B cell (primary cell): ENCODE results near the gene FTO. TPM values are rescaled to one million over a fixed set of nuclear protein-coding genes. Genes with fewer than 3 reads are reported as not detected.

Source experiments
- ATAC-seq: fragments of 200-7000 bp; cut with Tn5 transposase; one replicate; pipeline ENCODE4 v1.10.0; 2021; ENCODE audit warnings: low read depth, mild to moderate bottlenecking, moderate number of reproducible peaks, moderate library complexity
- CTCF ChIA-PET: fragments of 350-600 bp; sonication (Branson Sonifier 250); formaldehyde crosslinking; loops from one replicate; lab custom pipeline; 2021; ENCODE audit warnings: antibody characterized with exemption, inconsistent platforms; lab: Charles Lee
- POLR2A ChIA-PET: fragments of 350-600 bp; sonication (Branson Sonifier 250); formaldehyde crosslinking; loops from one replicate; lab custom pipeline; 2021; ENCODE audit warnings: antibody characterized with exemption; lab: Charles Lee
- DNase-seq: peaks from one replicate; pipeline ENCODE4 v3.0.0; 2013
- H2AFZ ChIP-seq: 2 replicates; pipeline ENCODE4 v1.6.1; 2012; ENCODE audit warnings: mild to moderate bottlenecking, low read depth, low read length; ENCODE audit not compliant: insufficient read depth, poor library complexity, severe bottlenecking
- H3K27ac ChIP-seq, 2 donors: 1 replicate in 1 of 2; 2 replicates in 1 of 2; pipeline ENCODE4 v1.5.1; 2012 to 2013; ENCODE audit warnings: low read length in 2 of 2, mild to moderate bottlenecking in 2 of 2, moderate library complexity in 1 of 2
- H3K27me3 ChIP-seq, 4 experiments: fragments of 200-600 bp in 1 of 4; sonication (generic) in 1 of 4; replicated peaks in 1 of 4; 1 replicate in 2 of 4; 2 replicates in 2 of 4; pipeline versions ENCODE4 v1.6.1 to v1.7.0; 2013 to 2016; ENCODE audit warnings: low read length in 3 of 4, mild to moderate bottlenecking in 2 of 4, mixed read lengths in 1 of 4, moderate library complexity in 1 of 4; ENCODE audit not compliant: insufficient read depth in 4 of 4, control insufficient read depth in 3 of 4; ENCODE audit errors: control extremely low read depth in 1 of 4
- H3K36me3 ChIP-seq, 2 experiments: replicated peaks in 1 of 2; 1 replicate in 1 of 2; 2 replicates in 1 of 2; pipeline versions ENCODE4 v1.6.1 to v1.7.1; 2013; ENCODE audit warnings: low read length in 1 of 2; ENCODE audit not compliant: insufficient read depth in 2 of 2, control insufficient read depth in 1 of 2; ENCODE audit errors: control extremely low read depth in 1 of 2, extremely low read depth in 1 of 2
- H3K4me1 ChIP-seq, 2 donors: fragments of 200-600 bp in 1 of 2; sonication (generic) in 1 of 2; 1 replicate in 1 of 2; 2 replicates in 1 of 2; pipeline versions ENCODE4 v1.5.1 to v1.6.1; 2013 to 2017; ENCODE audit warnings: low read length in 2 of 2; ENCODE audit not compliant: control insufficient read depth in 2 of 2, insufficient read depth in 2 of 2
- H3K4me2 ChIP-seq: replicated peaks from 2 replicates; pipeline ENCODE3; 2012; ENCODE audit warnings: mild to moderate bottlenecking, low read depth, low read length; ENCODE audit not compliant: poor library complexity, severe bottlenecking
- H3K4me3 ChIP-seq, 5 experiments: fragments of 200-600 bp in 1 of 5; sonication (generic) in 1 of 5; 1 replicate in 3 of 5; 2 replicates in 2 of 5; pipeline versions ENCODE4 v1.5.1 to v1.7.0; 2011 to 2016; ENCODE audit warnings: low read length in 4 of 5, mild to moderate bottlenecking in 4 of 5, low read depth in 2 of 5, control low read depth in 1 of 5, moderate library complexity in 1 of 5; ENCODE audit not compliant: insufficient read depth in 1 of 5; ENCODE audit errors: control extremely low read depth in 1 of 5, extremely low read depth in 1 of 5
- H3K79me2 ChIP-seq: fragments of 200-600 bp; sonication (generic); one replicate; pipeline ENCODE4 v1.6.0; 2016; ENCODE audit warnings: low read length; ENCODE audit not compliant: control insufficient read depth, insufficient read depth
- H3K9ac ChIP-seq: fragments of 200-600 bp; sonication (generic); 2 replicates; pipeline ENCODE4 v1.6.1; 2017; ENCODE audit warnings: mild to moderate bottlenecking, low read length, moderate library complexity
- H3K9me3 ChIP-seq, 3 donors: one replicate each; pipeline versions ENCODE4 v1.6.1 to v1.7.1; 2013; ENCODE audit warnings: low read length in 2 of 3; ENCODE audit not compliant: control insufficient read depth in 2 of 3, insufficient read depth in 1 of 3; ENCODE audit errors: control extremely low read depth in 1 of 3
- H4K20me1 ChIP-seq: 2 replicates; pipeline ENCODE4 v1.6.0; 2012; ENCODE audit warnings: mild to moderate bottlenecking, low read length; ENCODE audit not compliant: insufficient read depth, control insufficient read depth, poor library complexity, severe bottlenecking
- H3K27ac Mint-ChIP-seq: one replicate; pipeline ENCODE4 v1.8.0; 2021; ENCODE audit warnings: mixed read lengths
- H3K27me3 Mint-ChIP-seq: one replicate; pipeline ENCODE4 v1.8.0; 2021; ENCODE audit warnings: mixed read lengths
- H3K4me1 Mint-ChIP-seq: one replicate; pipeline ENCODE4 v1.8.0; 2021; ENCODE audit warnings: mixed read lengths
- H3K4me3 Mint-ChIP-seq: one replicate; pipeline ENCODE4 v1.8.0; 2021; ENCODE audit warnings: mixed read lengths
- H3K9me3 Mint-ChIP-seq: one replicate; pipeline ENCODE4 v1.8.0; 2022; ENCODE audit warnings: mixed read lengths; ENCODE audit not compliant: insufficient read depth
- EZH2 ChIP-seq: IDR thresholded peaks from 2 replicates; pipeline ENCODE4 v1.6.1; 2012; ENCODE audit warnings: borderline replicate concordance, low read depth, mild to moderate bottlenecking, moderate library complexity, low read length; ENCODE audit not compliant: insufficient read depth, poor library complexity, severe bottlenecking
- WGBS: methylation state at CpG from one replicate; pipeline ENCODE4 v1.1.5; 2013; ENCODE audit warnings: missing lambda C conversion rate; ENCODE audit not compliant: insufficient coverage; 5-methylcytosine and 5-hydroxymethylcytosine counted together
- intact Hi-C: fragments of 100-400 bp; cut with micrococcal nuclease; formaldehyde crosslinking; loops from one replicate; pipeline ENCODE4 v1.10.0; 2022
- polyA plus RNA-seq: library from polyadenylated mRNA; depleted of rRNA; stranded (reverse); fragments of >200 nt; gene quantifications from 2 replicates; pipeline ENCODE4 v1.2.3, GENCODE V29; 2012
- total RNA-seq, 2 donors: library from RNA; stranded (reverse); fragments of 120-200 nt in 1 of 2; gene quantifications; 1 replicate in 1 of 2; 2 replicates in 1 of 2; pipeline versions ENCODE4 v1.2.3 to v1.2.4, GENCODE V29; 2013 to 2022
- TF ChIP-seq, protein P1 (sequence below): fragments of 200-600 bp; IDR thresholded peaks from one replicate; pipeline ENCODE4 v1.8.0; 2022; ENCODE audit warnings: antibody characterized with exemption, mild to moderate bottlenecking

The FTO gene
- total and polyA plus RNA-seq, 2 donors (not counting 1 experiment from before 2014, with no cell fraction given): 26.5 to 68.5 TPM

- H3K27ac Mint-ChIP-seq: no peak overlapping the region
- POLR2A ChIA-PET: no interaction called here
- Histone ChIP-seq H4K20me1 (no peaks in the 10 kb centered on the region), H3K4me2 (no peak overlapping the region), H3K79me2 (no peaks in the 10 kb centered on the region), H3K4me1 (peaks cover 0 to 3% of the 10 kb centered on the region in 2 donors), H3K4me3 (no peak overlapping the region), H3K27ac (no peak overlapping the region), H3K9me3 (peaks cover 0 to 4% (median 0%) of the 10 kb centered on the region in 3 donors), H3K27me3 (no peaks in the 10 kb centered on the region), H2AFZ (no peak overlapping the region), H3K36me3 (peaks cover 0 to 8% of the 10 kb centered on the region in 2 experiments), H3K9ac (no peak overlapping the region)
- TF ChIP-seq EZH2: no peak
- TF ChIP-seq, protein P1, sequence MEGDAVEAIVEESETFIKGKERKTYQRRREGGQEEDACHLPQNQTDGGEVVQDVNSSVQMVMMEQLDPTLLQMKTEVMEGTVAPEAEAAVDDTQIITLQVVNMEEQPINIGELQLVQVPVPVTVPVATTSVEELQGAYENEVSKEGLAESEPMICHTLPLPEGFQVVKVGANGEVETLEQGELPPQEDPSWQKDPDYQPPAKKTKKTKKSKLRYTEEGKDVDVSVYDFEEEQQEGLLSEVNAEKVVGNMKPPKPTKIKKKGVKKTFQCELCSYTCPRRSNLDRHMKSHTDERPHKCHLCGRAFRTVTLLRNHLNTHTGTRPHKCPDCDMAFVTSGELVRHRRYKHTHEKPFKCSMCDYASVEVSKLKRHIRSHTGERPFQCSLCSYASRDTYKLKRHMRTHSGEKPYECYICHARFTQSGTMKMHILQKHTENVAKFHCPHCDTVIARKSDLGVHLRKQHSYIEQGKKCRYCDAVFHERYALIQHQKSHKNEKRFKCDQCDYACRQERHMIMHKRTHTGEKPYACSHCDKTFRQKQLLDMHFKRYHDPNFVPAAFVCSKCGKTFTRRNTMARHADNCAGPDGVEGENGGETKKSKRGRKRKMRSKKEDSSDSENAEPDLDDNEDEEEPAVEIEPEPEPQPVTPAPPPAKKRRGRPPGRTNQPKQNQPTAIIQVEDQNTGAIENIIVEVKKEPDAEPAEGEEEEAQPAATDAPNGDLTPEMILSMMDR: no peak
- H3K27me3 Mint-ChIP-seq: no peaks in the 10 kb centered on the region
- intact Hi-C loops: no loop called here
- peaks cover 11% of the 10 kb centered on the region for H3K4me1 Mint-ChIP-seq
- DNase-seq (no peak), ATAC-seq (no peak)
- CTCF ChIA-PET: no interaction called here
- 100% methylated on average over 1 of the region's 5 CpGs for WGBS
- H3K4me3 Mint-ChIP-seq: no peak overlapping the region
- no peaks in the 10 kb centered on the region for H3K9me3 Mint-ChIP-seq
These were observed 113.3 kb downstream of the FTO start for GRCh38 chr16:53817117-53817755.

DNA sequence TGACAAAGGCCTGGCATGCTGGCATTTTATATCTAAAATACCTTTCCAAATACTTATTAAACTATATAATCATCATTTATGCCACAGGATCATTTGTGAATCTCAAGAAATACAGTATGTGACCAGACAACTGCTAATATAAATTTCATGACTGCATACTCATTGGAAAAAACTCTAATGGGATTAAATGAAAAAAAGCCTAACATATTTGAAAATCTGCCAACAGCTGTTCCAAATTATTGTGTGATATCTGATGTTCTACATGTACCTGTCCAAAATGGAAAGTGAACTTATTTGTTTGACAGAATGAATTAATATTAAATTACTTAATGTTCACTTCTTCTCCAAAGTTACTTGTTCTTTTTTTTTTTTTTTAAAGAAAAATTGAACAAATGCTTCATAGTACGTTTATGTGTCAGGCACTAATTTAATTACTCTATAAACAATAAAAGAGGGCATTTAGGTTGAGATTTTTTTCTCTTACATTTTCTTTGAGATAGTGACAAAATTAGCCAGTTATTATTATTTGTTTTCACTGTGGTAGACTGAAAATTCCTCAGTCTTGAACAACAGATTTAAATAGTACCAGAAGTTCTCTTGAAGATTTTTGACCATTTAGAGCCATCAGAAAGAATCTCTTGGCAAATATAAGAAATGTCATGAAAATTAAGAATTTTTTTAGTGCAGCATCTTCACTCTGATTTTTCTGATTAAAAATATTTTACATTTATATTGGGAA lies 114.0 kb downstream of the FTO start:
- Histone ChIP-seq H3K9me3 (peaks cover 0 to 4% (median 0%) of the 10 kb centered on the region in 3 donors), H2AFZ (no peak overlapping the region), H4K20me1 (no peaks in the 10 kb centered on the region), H3K4me1 (peaks cover 0 to 7% of the 10 kb centered on the region in 2 donors), H3K79me2 (no peaks in the 10 kb centered on the region), H3K36me3 (peaks cover 0 to 8% of the 10 kb centered on the region in 2 experiments), H3K9ac (no peak overlapping the region), H3K4me2 (no peak overlapping the region), H3K27me3 (no peaks in the 10 kb centered on the region), H3K27ac (no peak overlapping the region), H3K4me3 (no peak overlapping the region)
- no peak overlapping the region for H3K4me3 Mint-ChIP-seq
- intact Hi-C loops: no loop called here
- POLR2A ChIA-PET: no interaction called here
- no peak for ATAC-seq
- CTCF ChIA-PET: no interaction called here
- no CpG with 5 or more reads among the region's 1 CpG for WGBS
- no peak overlapping the region for H3K27ac Mint-ChIP-seq
- H3K27me3 Mint-ChIP-seq: no peaks in the 10 kb centered on the region
- DNase-seq: no peak
- no peaks in the 10 kb centered on the region for H3K9me3 Mint-ChIP-seq
- peaks cover 11% of the 10 kb centered on the region for H3K4me1 Mint-ChIP-seq
- TF ChIP-seq, protein P1: no peak
- no peak for TF ChIP-seq EZH2
